GM12878 (cell line): ENCODE measurements around the gene DMD. TPM values are rescaled to one million over a fixed set of nuclear protein-coding genes. Genes with fewer than 3 reads are reported as not detected.

Source experiments
- ATAC-seq: fragments of 200-7000 bp; cut with Tn5 transposase; 3 replicates; pipeline ENCODE4 v1.9.1; 2020; ENCODE audit warnings: mild to moderate bottlenecking, moderate library complexity
- BruUV-seq: library from RNA; stranded (reverse); fragments of 400-500 nt; replicated peaks from 2 replicates; lab custom pipeline; 2021; lab: Mats Ljungman, UMichigan
- CTCF ChIA-PET: fragments of 300-600 bp; sonication (Branson Sonifier 250); formaldehyde crosslinking; extraction: SDS; loops from one replicate; lab custom pipeline; 2021; ENCODE audit warnings: inconsistent platforms; lab: Yijun Ruan, JAX
- POLR2A ChIA-PET: fragments of 350-600 bp; formaldehyde crosslinking; extraction: SDS; loops from one replicate; lab custom pipeline; 2021; ENCODE audit warnings: inconsistent platforms; lab: Charles Lee
- RAD21 ChIA-PET: fragments of 300-600 bp; sonication (Branson Sonifier 250); formaldehyde crosslinking; loops from one replicate; lab custom pipeline; 2023; ENCODE audit warnings: antibody characterized with exemption; ENCODE audit not compliant: unreplicated experiment; lab: Charles Lee
- SMC1A ChIA-PET: fragments of 300-600 bp; sonication (Branson Sonifier 250); formaldehyde crosslinking; loops from one replicate; lab custom pipeline; 2023; ENCODE audit not compliant: unreplicated experiment, uncharacterized antibody; lab: Charles Lee
- DNase-seq: peaks from one replicate; pipeline ENCODE4 v3.0.0-alpha.2; 2011; ENCODE audit warnings: low read depth, low spot score
- FAIRE-seq: peaks from 3 replicates; lab custom pipeline; 2011; peaks lifted over from hg19 to GRCh38; lab: Jason Lieb, UNC
- H2AFZ ChIP-seq: 2 replicates; pipeline ENCODE4 v1.6.0; 2011; ENCODE audit warnings: low read depth, low read length, control low read depth; ENCODE audit not compliant: control insufficient read depth
- H3K27ac ChIP-seq: 2 replicates; pipeline ENCODE4 v1.5.1; 2011; ENCODE audit warnings: control low read depth; ENCODE audit not compliant: control insufficient read depth, insufficient read depth
- H3K27me3 ChIP-seq, 2 experiments: replicated peaks in 1 of 2; 2 replicates each; pipeline versions ENCODE4 v1.6.0 to v1.6.1; 2011; ENCODE audit warnings: low read length in 1 of 2; ENCODE audit not compliant: control insufficient read depth in 2 of 2, insufficient read depth in 2 of 2
- H3K36me3 ChIP-seq, 2 experiments: 2 replicates each; pipeline ENCODE4 v1.5.1; 2011; ENCODE audit warnings: low read length in 1 of 2; ENCODE audit not compliant: control insufficient read depth in 2 of 2, insufficient read depth in 2 of 2
- H3K4me1 ChIP-seq: 2 replicates; pipeline ENCODE4 v1.6.1; 2011; ENCODE audit warnings: mild to moderate bottlenecking, low read length, moderate library complexity, mixed read lengths; ENCODE audit not compliant: control insufficient read depth, insufficient read depth
- H3K4me2 ChIP-seq: 2 replicates; pipeline ENCODE4 v1.6.0; 2011; ENCODE audit warnings: control low read depth; ENCODE audit not compliant: control insufficient read depth, insufficient read depth
- H3K4me3 ChIP-seq: fragments of 200-600 bp; sonication (generic); 2 replicates; pipeline ENCODE4 v1.5.1; 2016
- H3K79me2 ChIP-seq: 2 replicates; pipeline ENCODE4 v1.6.0; 2011; ENCODE audit warnings: low read length; ENCODE audit not compliant: control insufficient read depth, insufficient read depth
- H3K9ac ChIP-seq: 2 replicates; pipeline ENCODE4 v1.8.0; 2011; ENCODE audit warnings: low read length, control low read depth, mixed read lengths; ENCODE audit not compliant: control insufficient read depth, insufficient read depth
- H3K9me3 ChIP-seq: replicated peaks from 3 replicates; pipeline ENCODE4 v1.5.1; 2011; ENCODE audit warnings: mild to moderate bottlenecking, low read length; ENCODE audit not compliant: control insufficient read depth, insufficient read depth
- H4K20me1 ChIP-seq: 2 replicates; pipeline ENCODE4 v1.6.0; 2011; ENCODE audit not compliant: control insufficient read depth, insufficient read depth
- BRCA1 ChIP-seq: IDR thresholded peaks from 2 replicates; pipeline ENCODE4 v1.6.1; 2011; ENCODE audit warnings: low read depth, low read length, improper control_type of control experiment
- E4F1 ChIP-seq: fragments of 450-650 bp; IDR thresholded peaks from 2 replicates; pipeline ENCODE4 v1.6.1; 2018; ENCODE audit warnings: borderline replicate concordance, mild to moderate bottlenecking; ENCODE audit not compliant: partially characterized antibody
- EZH2 ChIP-seq: IDR thresholded peaks from 2 replicates; pipeline ENCODE4 v1.6.1; 2012; ENCODE audit warnings: low read depth, mild to moderate bottlenecking, control low read depth, inconsistent platforms, low read length, borderline replicate concordance; ENCODE audit not compliant: control insufficient read depth
- GATAD2B ChIP-seq: fragments of 450-650 bp; conservative IDR thresholded peaks from 2 replicates; pipeline ENCODE4 v1.6.1; 2017; ENCODE audit warnings: low read depth, mild to moderate bottlenecking, moderate library complexity
- MLLT1 ChIP-seq: fragments of 450-650 bp; IDR thresholded peaks from 2 replicates; pipeline ENCODE4 v1.6.1; 2016; ENCODE audit warnings: mild to moderate bottlenecking
- NR2F1 ChIP-seq: fragments of 450-650 bp; conservative IDR thresholded peaks from 2 replicates; pipeline ENCODE4 v1.6.1; 2017; ENCODE audit warnings: mild to moderate bottlenecking
- RAD21 ChIP-seq: IDR thresholded peaks from 2 replicates; pipeline ENCODE4 v1.6.1; 2011; ENCODE audit warnings: mild to moderate bottlenecking, low read depth, low read length, moderate library complexity; ENCODE audit not compliant: insufficient read depth
- SPI1 ChIP-seq: IDR thresholded peaks from 2 replicates; pipeline ENCODE4 v1.6.1; 2011; ENCODE audit warnings: low read depth, mild to moderate bottlenecking, low read length, moderate library complexity, borderline replicate concordance; ENCODE audit not compliant: insufficient read depth
- SUZ12 ChIP-seq: fragments of 200-600 bp; sonication (generic); IDR thresholded peaks from one replicate; pipeline ENCODE4 v1.6.1; 2018; ENCODE audit warnings: antibody characterized with exemption, mild to moderate bottlenecking; ENCODE audit not compliant: unreplicated experiment
- ZSCAN29 ChIP-seq: fragments of 450-650 bp; IDR thresholded peaks from 2 replicates; pipeline ENCODE4 v1.6.1; 2017; ENCODE audit warnings: mild to moderate bottlenecking, moderate library complexity
- WGBS: methylation state at CpG from one replicate; pipeline ENCODE4 v1.1.6; 2016; ENCODE audit warnings: low lambda C conversion rate; ENCODE audit not compliant: insufficient replicate concordance, insufficient coverage; ENCODE audit errors: missing lambda C conversion rate; 5-methylcytosine and 5-hydroxymethylcytosine counted together
- in situ Hi-C: fragments of 300-500 bp; cut with MboI; formaldehyde crosslinking; loops from 9 replicates; pipeline ENCODE4 v1.14.3; 2018; ENCODE audit warnings: mixed read lengths
- intact Hi-C: fragments of 100-400 bp; cut with micrococcal nuclease; formaldehyde crosslinking; loops from one replicate; pipeline ENCODE4 v1.14.2; 2022; ENCODE audit not compliant: unreplicated experiment
- polyA plus RNA-seq, 11 experiments: library from polyadenylated mRNA; depleted of rRNA in 4 of 11; unstranded in 6 of 11; stranded (reverse) in 5 of 11; fragments of >200 nt; fragmentation: Nextera tagmentation in 4 of 11; fragmentation: Illumina TruSeq in 1 of 11; extraction: Ambion mirVana in 4 of 11; extraction: Trizol in 1 of 11; gene quantifications; 1 replicate in 1 of 11; 2 replicates in 10 of 11; pipeline versions ENCODE4 v1.2.1 to v1.2.3, GENCODE V29; 2011 to 2016; ENCODE audit warnings: inconsistent platforms in 2 of 11, missing spikeins in 2 of 11, low read depth in 1 of 11
- total RNA-seq, 4 experiments: library from RNA; depleted of rRNA in 3 of 4; stranded (reverse); fragments of >200 nt in 3 of 4; fragmentation: Illumina TruSeq in 1 of 4; extraction: Trizol in 1 of 4; gene quantifications; 2 replicates each; pipeline versions ENCODE4 v1.2.1 to v1.2.3, GENCODE V29; 2013 to 2021
- TF ChIP-seq, protein P1 (sequence below): IDR thresholded peaks from 2 replicates; pipeline ENCODE4 v1.6.1; 2011; ENCODE audit warnings: borderline replicate concordance, low read depth, mild to moderate bottlenecking, moderate library complexity, mixed read lengths, low read length; ENCODE audit not compliant: insufficient read depth; ENCODE audit errors: extremely low read length
- TF ChIP-seq, protein P2 (sequence below): fragments of 450-650 bp; IDR thresholded peaks from 2 replicates; pipeline ENCODE4 v1.6.1; 2017; ENCODE audit warnings: mild to moderate bottlenecking, moderate library complexity

Gene DMD
- total and polyA plus RNA-seq, 10 of the 15 experiments (the other 5 are each of a cell fraction or from before 2014, with no cell fraction given), result 1.4 to 24.3 (median 4.3) TPM

DNA sequence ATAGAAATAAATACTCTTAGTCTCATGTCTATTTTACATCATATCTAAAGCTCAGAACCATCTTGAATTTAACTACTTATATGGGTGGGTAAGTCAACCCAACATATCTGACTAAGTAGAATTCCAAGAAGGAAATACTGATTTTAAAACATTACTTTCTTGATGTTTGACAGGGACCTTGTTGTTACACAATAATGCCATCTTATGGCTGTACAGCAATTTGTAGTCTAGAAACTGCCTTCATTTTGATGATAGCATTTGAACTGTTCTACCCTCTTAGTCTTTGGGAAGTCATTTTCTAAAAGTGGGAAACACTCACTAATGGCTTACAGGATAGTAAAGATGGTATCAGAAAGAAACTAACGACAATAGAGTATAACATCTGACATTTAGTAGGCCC is 929.5 kb downstream of the DMD start:
- no peak overlapping the region for H3K4me2 ChIP-seq
- no peaks in the 10 kb centered on the region for H3K36me3 ChIP-seq
- H3K27me3 ChIP-seq, result no peaks in the 10 kb centered on the region
- H3K9me3 ChIP-seq, result no peaks in the 10 kb centered on the region
- H3K27ac ChIP-seq, result no peak overlapping the region
- WGBS, result 0% methylated on average over 1 of the region's 1 CpG
- ChIA-PET SMC1A (no interaction called here), RAD21 (no interaction called here), CTCF (no interaction called here), POLR2A (no interaction called here)
- no TSS peak for BruUV-seq
- DNase-seq (no peak), ATAC-seq (no peak), FAIRE-seq (no peak)
- in situ Hi-C loops (no loop called here), intact Hi-C loops (no loop called here)
- H3K9ac ChIP-seq, result no peak overlapping the region
- H2AFZ ChIP-seq, result no peak overlapping the region
- no peaks in the 10 kb centered on the region for H4K20me1 ChIP-seq
- no peak overlapping the region for H3K4me3 ChIP-seq
- no peaks in the 10 kb centered on the region for H3K4me1 ChIP-seq
- no peaks in the 10 kb centered on the region for H3K79me2 ChIP-seq
- TF ChIP-seq RAD21 (no peak), BRCA1 (no peak), GATAD2B (no peak), EZH2 (no peak), SUZ12 (no peak), SPI1 (no peak), MLLT1 (no peak), NR2F1 (no peak), E4F1 (no peak), ZSCAN29 (no peak)
- TF ChIP-seq, protein P1, sequence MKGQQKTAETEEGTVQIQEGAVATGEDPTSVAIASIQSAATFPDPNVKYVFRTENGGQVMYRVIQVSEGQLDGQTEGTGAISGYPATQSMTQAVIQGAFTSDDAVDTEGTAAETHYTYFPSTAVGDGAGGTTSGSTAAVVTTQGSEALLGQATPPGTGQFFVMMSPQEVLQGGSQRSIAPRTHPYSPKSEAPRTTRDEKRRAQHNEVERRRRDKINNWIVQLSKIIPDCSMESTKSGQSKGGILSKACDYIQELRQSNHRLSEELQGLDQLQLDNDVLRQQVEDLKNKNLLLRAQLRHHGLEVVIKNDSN, result no peak
- TF ChIP-seq, protein P2, sequence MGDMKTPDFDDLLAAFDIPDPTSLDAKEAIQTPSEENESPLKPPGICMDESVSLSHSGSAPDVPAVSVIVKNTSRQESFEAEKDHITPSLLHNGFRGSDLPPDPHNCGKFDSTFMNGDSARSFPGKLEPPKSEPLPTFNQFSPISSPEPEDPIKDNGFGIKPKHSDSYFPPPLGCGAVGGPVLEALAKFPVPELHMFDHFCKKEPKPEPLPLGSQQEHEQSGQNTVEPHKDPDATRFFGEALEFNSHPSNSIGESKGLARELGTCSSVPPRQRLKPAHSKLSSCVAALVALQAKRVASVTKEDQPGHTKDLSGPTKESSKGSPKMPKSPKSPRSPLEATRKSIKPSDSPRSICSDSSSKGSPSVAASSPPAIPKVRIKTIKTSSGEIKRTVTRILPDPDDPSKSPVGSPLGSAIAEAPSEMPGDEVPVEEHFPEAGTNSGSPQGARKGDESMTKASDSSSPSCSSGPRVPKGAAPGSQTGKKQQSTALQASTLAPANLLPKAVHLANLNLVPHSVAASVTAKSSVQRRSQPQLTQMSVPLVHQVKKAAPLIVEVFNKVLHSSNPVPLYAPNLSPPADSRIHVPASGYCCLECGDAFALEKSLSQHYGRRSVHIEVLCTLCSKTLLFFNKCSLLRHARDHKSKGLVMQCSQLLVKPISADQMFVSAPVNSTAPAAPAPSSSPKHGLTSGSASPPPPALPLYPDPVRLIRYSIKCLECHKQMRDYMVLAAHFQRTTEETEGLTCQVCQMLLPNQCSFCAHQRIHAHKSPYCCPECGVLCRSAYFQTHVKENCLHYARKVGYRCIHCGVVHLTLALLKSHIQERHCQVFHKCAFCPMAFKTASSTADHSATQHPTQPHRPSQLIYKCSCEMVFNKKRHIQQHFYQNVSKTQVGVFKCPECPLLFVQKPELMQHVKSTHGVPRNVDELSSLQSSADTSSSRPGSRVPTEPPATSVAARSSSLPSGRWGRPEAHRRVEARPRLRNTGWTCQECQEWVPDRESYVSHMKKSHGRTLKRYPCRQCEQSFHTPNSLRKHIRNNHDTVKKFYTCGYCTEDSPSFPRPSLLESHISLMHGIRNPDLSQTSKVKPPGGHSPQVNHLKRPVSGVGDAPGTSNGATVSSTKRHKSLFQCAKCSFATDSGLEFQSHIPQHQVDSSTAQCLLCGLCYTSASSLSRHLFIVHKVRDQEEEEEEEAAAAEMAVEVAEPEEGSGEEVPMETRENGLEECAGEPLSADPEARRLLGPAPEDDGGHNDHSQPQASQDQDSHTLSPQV, result no peak
- TF ChIP-seq, all 136 proteins: peak for 0
